ENCODE measurements around the gene AGFG2. TPM values are rescaled to one million over a fixed set of nuclear protein-coding genes. Genes with fewer than 3 reads are reported as not detected.
A peak's percentile ranks its signal among the peaks of the same experiment; 100 is the strongest.

AGFG2 gene
- total RNA-seq, 2 donors from 2014 or later = 8.5 to 28.9 TPM

- Histone ChIP-seq H3K27ac (ENCODE audit: low read depth, low read length) (no peak overlapping the region), H3K4me3 (ENCODE audit: low read length) (no peak overlapping the region), H3K9ac (ENCODE audit: extremely low read depth, low read length, poor library complexity, severe bottlenecking) (no peak overlapping the region), H3K9me3 (ENCODE audit: control insufficient read depth, low read length) (no peaks in the 10 kb centered on the region), H3K4me1 (ENCODE audit: control insufficient read depth, insufficient read depth, low read length) (peaks cover 4% of the 10 kb centered on the region), H3K36me3 (ENCODE audit: control insufficient read depth, insufficient read depth, low read length) (peaks cover 18% of the 10 kb centered on the region), H3K27me3 (ENCODE audit: control insufficient read depth, insufficient read depth, low read length, poor library complexity, severe bottlenecking) (no peaks in the 10 kb centered on the region)
- Mint-ChIP-seq H3K9me3 (no peaks in the 10 kb centered on the region), H3K4me1 (peaks cover 9% of the 10 kb centered on the region), H3K36me3 (ENCODE audit: low read depth) (peaks cover 29% of the 10 kb centered on the region), H3K27me3 (ENCODE audit: insufficient read depth) (no peaks in the 10 kb centered on the region), H3K4me3 (no peak overlapping the region), H3K27ac (no peak overlapping the region)
- DNase-seq = peak; percentile 61
- TF ChIP-seq CTCF (conservative IDR thresholded peaks at IDR 0.05) = no peak
- 50 to 86% methylated on average over 2 to 14 of the region's 14 CpGs for whole genome bisulfite sequencing, 2 experiments (ENCODE audit: insufficient coverage in 1 of 2, insufficient read length in 1 of 2)
Observed at GRCh38 chr7:100575206-100575631, 36.2 kb downstream of the AGFG2 start.

- TF ChIP-seq CTCF (conservative IDR thresholded peaks at IDR 0.05) = no peak
- peaks cover 24% of the 10 kb centered on the region for H3K36me3 ChIP-seq (ENCODE audit: control insufficient read depth, insufficient read depth, low read length)
- no peak overlapping the region for H3K4me3 ChIP-seq (ENCODE audit: low read length)
- Mint-ChIP-seq H3K27ac (no peak overlapping the region), H3K27me3 (ENCODE audit: insufficient read depth) (no peaks in the 10 kb centered on the region), H3K9me3 (no peaks in the 10 kb centered on the region), H3K4me3 (no peak overlapping the region), H3K36me3 (ENCODE audit: low read depth) (peaks cover 29% of the 10 kb centered on the region), H3K4me1 (peaks cover 9% of the 10 kb centered on the region)
- H3K27ac ChIP-seq (ENCODE audit: low read depth, low read length) = no peak overlapping the region
- peak; percentile 49 for DNase-seq
- no peak overlapping the region for H3K9ac ChIP-seq (ENCODE audit: extremely low read depth, low read length, poor library complexity, severe bottlenecking)
- H3K4me1 ChIP-seq (ENCODE audit: control insufficient read depth, insufficient read depth, low read length) = peaks cover 4% of the 10 kb centered on the region
- no peaks in the 10 kb centered on the region for H3K9me3 ChIP-seq (ENCODE audit: control insufficient read depth, low read length)
- H3K27me3 ChIP-seq (ENCODE audit: control insufficient read depth, insufficient read depth, low read length, poor library complexity, severe bottlenecking) = no peaks in the 10 kb centered on the region
- WGBS, 2 experiments (ENCODE audit: insufficient coverage in 1 of 2, insufficient read length in 1 of 2) = 92 to 93% methylated on average over 9 to 17 of the region's 17 CpGs
Observed at GRCh38 chr7:100575746-100576383, 36.9 kb downstream of the AGFG2 start.

GRCh38 chr7:100576384-100576993 lies 37.5 kb downstream of the AGFG2 start:
- no peaks in the 10 kb centered on the region for H3K9me3 ChIP-seq (ENCODE audit: control insufficient read depth, low read length)
- DNase-seq = peak; percentile 31
- no peak for TF ChIP-seq CTCF (conservative IDR thresholded peaks at IDR 0.05)
- 95 to 98% methylated on average over 10 to 13 of the region's 13 CpGs for WGBS, 2 experiments (ENCODE audit: insufficient coverage in 1 of 2, insufficient read length in 1 of 2)
- Mint-ChIP-seq H3K4me1 (peaks cover 9% of the 10 kb centered on the region), H3K4me3 (no peak overlapping the region), H3K36me3 (ENCODE audit: low read depth) (peaks cover 29% of the 10 kb centered on the region), H3K27ac (no peak overlapping the region), H3K27me3 (ENCODE audit: insufficient read depth) (no peaks in the 10 kb centered on the region), H3K9me3 (no peaks in the 10 kb centered on the region)
- H3K27me3 ChIP-seq (ENCODE audit: control insufficient read depth, insufficient read depth, low read length, poor library complexity, severe bottlenecking) = no peaks in the 10 kb centered on the region
- no peak overlapping the region for H3K4me3 ChIP-seq (ENCODE audit: low read length)
- H3K27ac ChIP-seq (ENCODE audit: low read depth, low read length) = no peak overlapping the region
- peaks cover 1% of the 10 kb centered on the region for H3K4me1 ChIP-seq (ENCODE audit: control insufficient read depth, insufficient read depth, low read length)
- H3K9ac ChIP-seq (ENCODE audit: extremely low read depth, low read length, poor library complexity, severe bottlenecking) = no peak overlapping the region
- peaks cover 30% of the 10 kb centered on the region for H3K36me3 ChIP-seq (ENCODE audit: control insufficient read depth, insufficient read depth, low read length)

Data from endodermal cell (in vitro differentiated cells).